SK-N-SH (cell line): ENCODE results near the gene SPTB.

ENCODE experiments used
- CTCF ChIP-seq: fragments of 200-600 bp; sonication (generic); IDR thresholded peaks from 2 replicates; pipeline ENCODE4 v1.6.1; 2017; ENCODE audit warnings: antibody characterized with exemption, mild to moderate bottlenecking, moderate library complexity
- EP300 ChIP-seq, 2 experiments: IDR thresholded peaks; 2 replicates each; pipeline versions ENCODE4 v1.4.0 to v1.6.1; 2012; ENCODE audit warnings: borderline replicate concordance in 1 of 2, low read depth in 1 of 2, low read length in 1 of 2
- EZH2phosphoT487 ChIP-seq: fragments of 200-600 bp; sonication (generic); IDR thresholded peaks from 2 replicates; pipeline ENCODE4 v1.6.1; 2017; ENCODE audit warnings: low read depth, mixed run types, mild to moderate bottlenecking, antibody characterized with exemption, moderate library complexity, borderline replicate concordance
- FOSL2 ChIP-seq: IDR thresholded peaks from 2 replicates; pipeline ENCODE4 v1.4.0; 2012; ENCODE audit warnings: low read depth, mild to moderate bottlenecking, moderate library complexity, borderline replicate concordance
- GATA2 ChIP-seq: sonication (generic); formaldehyde crosslinking; IDR thresholded peaks from 2 replicates; pipeline ENCODE4 v1.5.0; 2020; ENCODE audit warnings: mild to moderate bottlenecking, missing genetic modification reagents
- JUND ChIP-seq: IDR thresholded peaks from 2 replicates; pipeline ENCODE4 v1.4.0; 2012
- PBX3 ChIP-seq: IDR thresholded peaks from 2 replicates; pipeline ENCODE4; 2012
- TAF1 ChIP-seq: IDR thresholded peaks from 2 replicates; pipeline ENCODE4 v1.6.1; 2012; ENCODE audit warnings: low read depth, mild to moderate bottlenecking, low read length, moderate library complexity, borderline replicate concordance
- USF2 ChIP-seq: fragments of 150-350 bp; IDR thresholded peaks from 2 replicates; pipeline ENCODE4 v1.6.1; 2017; ENCODE audit warnings: antibody characterized with exemption, low read length, low read depth, borderline replicate concordance
- YY1 ChIP-seq: IDR thresholded peaks from 2 replicates; pipeline ENCODE4 v1.4.0; 2012; ENCODE audit warnings: low read depth, mild to moderate bottlenecking
- ZBTB33 ChIP-seq: IDR thresholded peaks from 2 replicates; pipeline ENCODE4 v1.4.0; 2012; ENCODE audit warnings: low read depth, borderline replicate concordance

- TF ChIP-seq TAF1 (no peak), EZH2phosphoT487 (no peak), YY1 (no peak), CTCF (no peak), JUND (no peak), GATA2 (CRISPR knock-in tag) (no peak), USF2 (no peak), EP300 (IDR thresholded peaks at IDR 0.05; ENCODE audit: borderline replicate concordance in 1 of 2, low read depth in 1 of 2, low read length in 1 of 2) (no peak), FOSL2 (no peak), PBX3 (no peak), ZBTB33 (no peak)
Measured at GRCh38 chr14:64799555-64799954, 80.2 kb downstream of the SPTB start.
